GM19324 (cell line): ENCODE results near the gene MBD1.
A peak's percentile ranks its signal among the peaks of the same experiment; 100 is the strongest.
"Not testable (repeated sequence)": the region's sequence is repeated elsewhere in the genome, so short reads cannot be mapped to it uniquely, and the experiment has no call there.

Experiments used
- ATAC-seq: cut with Tn5 transposase; IDR thresholded peaks from one replicate; pipeline ENCODE4 v1.9.1; 2021; ENCODE audit warnings: mild to moderate bottlenecking, moderate library complexity; ENCODE audit not compliant: unreplicated experiment, low FRiP score

MBD1 gene

DNA sequence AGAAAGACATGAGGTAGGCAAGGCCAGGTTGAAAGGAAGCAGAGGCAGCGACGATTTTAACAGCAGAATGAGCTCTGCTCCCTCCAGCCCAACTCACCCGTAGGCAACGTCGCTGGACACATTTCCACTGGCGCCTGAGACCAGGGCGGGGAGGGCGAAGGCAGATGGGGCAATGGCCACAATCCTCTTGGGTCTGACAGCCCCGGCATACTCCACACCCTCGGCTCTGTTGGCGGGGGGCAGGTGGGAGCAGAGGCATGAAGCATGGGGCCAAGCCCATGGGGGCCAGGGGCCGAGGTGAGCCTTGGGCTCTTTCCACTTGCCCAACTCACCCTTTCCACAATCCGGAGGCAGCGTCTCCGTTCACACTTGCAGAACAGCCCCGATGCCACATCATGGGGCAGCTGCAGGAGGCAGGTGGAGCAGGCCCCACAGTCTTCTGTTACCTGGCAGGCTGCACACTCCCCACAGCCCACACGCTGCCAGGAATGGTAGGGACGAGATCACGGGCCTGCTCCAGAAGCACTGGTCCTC lies 5.8 kb downstream of the MBD1 start:
- ATAC-seq, result no peak

DNA sequence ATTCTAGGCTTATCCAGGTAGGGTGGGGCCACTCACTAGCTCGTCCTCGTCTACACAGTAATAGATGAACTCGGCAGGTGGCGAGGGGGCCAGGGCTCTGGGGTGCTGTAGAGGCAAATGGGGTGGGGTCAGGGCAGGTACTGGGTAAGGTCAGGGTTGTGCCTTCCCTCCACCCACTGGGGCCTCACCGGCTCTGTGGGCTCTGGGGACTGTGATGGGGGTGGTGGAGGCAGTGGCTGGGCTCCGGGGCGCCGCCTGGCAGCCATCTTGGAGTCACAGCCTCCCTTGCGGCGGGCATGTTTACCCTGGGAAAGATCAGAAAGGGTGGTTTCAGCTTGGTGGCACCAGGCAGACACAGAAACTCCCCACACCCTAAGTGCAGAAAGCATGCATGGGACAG lies 6.4 kb downstream of the MBD1 start:
- no peak for ATAC-seq

DNA sequence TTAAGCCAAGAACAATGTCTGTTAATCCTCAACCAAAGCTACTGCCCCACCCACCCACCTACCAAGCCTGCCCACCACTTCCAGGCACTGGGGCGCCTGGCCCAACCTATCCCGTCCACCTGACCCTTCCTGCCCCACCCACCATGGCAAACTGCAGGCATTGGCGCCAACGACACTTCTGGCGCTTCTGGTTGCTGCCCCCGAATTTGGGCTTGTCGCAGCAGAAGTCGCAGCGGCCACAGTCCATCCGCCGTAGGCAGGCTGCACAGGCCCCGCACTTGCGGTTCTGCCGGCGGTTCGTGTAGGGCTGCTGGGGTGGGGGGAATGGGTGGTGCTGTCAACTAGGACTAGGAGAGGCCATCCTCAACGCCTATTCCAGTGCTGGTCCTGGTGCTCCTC lies 7.3 kb downstream of the MBD1 start:
- ATAC-seq, result no peak

DNA sequence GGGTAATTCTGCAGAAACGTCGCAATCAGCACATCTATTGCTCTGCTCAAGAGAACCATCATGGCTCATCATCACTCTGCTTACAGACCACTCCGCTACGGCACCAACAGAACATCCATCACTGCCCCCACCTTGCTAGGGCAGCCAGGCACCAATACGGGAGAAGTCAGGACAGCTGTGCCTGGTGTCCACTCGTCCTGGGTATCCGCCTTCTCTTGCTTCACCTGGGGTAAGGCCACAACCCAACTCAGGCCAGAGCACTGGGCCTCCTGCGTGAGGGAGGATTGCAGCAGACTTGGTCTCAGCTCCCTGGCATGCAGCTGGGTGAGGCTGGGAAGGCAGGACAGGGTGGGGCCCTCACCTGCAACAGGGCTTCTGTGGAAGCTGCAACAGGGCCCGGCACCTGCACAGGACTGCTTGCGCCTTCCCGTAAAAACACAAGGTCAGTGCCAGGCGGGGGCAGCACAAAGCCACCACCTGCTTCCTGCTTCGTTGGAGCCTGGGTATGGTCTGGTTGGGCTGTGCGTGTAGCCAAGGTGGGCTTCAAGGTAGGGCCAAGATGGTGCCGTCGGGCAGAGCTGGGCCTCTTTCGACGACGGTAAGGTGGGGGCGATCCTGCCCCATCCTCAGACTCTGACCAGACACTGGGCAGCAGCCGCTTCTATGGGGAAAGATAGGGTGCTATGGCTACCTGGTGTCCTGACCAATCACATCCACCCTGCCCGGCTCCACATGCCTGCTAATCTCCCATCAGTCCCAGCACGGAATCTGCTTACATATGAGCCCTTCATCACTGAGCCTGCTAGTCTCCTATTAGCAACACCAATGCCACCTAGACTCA lies 7.9 kb downstream of the MBD1 start:
- no peak for ATAC-seq

DNA sequence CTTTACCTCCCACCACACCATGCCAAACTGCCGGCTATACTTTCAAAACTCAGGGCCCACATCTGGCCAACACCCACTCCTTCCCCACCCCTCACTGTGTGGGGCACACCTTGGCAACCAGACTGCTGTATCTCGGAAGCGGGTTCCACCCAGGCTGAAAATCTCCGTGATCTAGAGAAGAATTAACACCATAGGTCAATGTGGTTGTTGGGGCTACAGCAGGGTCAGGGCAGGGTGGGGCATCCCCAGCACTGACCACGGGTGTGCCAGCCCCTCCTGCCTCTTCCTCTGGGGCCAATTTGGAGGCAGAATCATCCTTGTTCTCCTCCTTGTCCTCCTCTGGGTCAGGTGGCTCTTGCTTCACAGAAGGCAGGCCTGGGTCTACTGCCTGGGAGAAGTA lies 8.8 kb downstream of the MBD1 start:
- ATAC-seq, result no peak

DNA sequence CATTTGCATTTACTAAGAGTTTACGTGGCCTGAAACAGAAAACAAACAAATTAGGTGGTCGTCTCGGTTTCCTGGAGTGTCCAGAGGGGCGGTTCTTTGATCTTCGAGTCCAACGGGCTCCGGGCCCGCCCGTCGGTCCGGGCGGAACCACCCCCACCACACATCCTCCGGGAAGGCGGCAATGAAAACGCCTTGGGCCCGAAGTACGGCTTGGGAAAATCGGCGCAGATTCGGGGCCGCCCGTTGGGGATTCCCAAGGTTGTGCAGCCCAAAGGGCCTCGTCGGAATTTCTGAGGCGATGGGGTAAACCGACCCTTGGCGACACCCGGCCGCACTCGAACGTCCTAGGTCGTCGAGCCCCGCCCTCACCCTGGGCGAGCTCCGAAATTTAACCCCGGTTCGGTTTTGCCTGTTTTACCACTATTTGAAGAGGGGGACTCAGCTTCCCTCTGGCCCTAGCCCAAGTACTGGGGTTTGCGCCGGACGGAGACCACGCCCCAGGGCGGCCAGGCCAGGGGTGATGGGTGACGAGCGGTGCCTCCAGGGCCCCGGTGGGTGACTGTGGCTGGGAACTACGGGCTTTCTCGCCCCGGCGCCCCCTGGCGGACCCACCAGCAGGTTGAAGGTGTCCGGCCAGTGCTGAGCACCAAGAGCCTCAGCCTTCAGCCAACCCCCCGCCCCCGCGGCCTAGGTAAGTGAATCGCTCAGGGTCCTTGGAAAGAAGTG lies 13.1 kb downstream of the MBD1 start:
- peak; percentile 72 for ATAC-seq

DNA sequence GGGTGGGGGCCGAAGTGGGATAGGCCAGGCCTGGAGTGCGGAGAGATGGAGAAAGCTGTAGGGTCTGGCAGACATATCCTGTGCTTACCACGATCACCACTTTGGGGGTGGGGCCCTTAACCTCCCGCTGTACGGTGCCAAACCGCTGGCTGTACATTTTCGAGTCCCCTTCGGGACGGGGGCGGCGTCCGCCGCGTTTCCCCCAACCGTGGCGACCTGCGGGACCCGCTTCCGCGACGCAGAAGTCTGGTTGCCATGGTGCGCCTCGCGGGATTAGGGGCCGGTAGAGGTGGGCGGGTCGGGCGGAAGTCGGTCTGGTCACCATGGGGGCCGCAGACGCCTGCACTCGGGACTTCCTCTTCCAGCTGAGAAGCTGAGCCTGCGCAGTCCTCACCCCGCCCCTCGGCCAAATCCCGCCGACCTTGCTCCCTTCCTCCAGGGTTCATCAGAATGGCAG lies 15.0 kb downstream of the MBD1 start, which contains the start of gene CFAP53:
CFAP53 (minus strand) TSS at position 248 of the 457 bp plus-strand sequence; CDS start at position 157, 91 bp downstream.
- ATAC-seq, result peak; percentile 80

DNA sequence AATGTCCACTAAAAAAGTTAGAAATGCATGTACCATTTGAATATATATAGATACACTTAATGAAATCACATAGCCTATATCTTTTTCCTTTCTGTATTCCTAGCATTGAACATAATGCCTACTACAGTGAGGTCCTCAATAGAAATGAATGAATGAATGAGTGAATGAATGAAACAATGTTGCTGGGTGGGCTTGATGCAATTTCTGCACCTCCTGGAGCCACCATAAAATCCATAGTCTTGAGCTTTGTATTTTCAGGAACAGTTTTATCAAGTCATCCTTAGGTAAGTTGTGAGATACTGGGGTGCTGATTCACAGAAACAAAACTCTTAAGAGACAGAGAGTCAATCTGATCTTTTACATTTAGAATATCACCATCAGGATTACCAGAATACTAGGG lies 18.3 kb downstream of the MBD1 start:
- no peak for ATAC-seq

DNA sequence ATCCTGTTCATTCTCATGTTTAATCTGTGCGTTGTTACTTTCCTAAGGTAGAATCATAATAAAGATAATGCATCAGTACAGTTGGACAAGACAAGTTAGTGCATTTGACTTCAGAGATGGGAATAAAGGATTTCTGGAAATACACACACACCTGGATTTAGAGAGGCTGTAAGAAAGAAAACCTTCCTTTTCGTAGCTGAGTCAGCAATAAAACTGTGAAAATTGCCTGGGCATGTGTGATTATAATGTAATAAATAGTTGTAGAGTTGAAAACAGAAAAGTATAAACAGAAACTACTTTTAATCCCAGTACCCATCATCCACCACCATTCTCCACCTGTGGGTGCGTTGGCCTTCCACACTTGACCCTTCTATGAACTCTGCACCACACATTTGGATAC lies 30.4 kb downstream of the MBD1 start:
- no peak for ATAC-seq

DNA sequence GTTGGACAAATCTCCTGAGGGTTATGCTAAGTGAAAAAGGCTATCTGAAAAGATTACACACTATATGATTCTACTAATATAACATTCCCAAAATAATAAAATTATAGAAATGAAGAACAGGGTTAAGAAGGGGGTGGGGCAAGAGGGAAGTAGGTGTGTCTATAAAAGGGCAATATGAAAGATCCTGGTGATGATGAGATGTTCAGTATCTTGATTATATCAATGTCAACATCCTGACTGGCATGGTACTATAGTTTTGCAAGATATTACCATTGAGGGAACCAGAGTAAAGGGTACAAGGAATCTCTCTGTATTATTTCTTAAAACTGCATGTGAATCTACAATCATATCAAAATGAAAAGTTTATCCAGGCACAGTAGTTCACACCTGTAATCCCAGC lies 31.7 kb downstream of the MBD1 start:
- ATAC-seq, result no peak

DNA sequence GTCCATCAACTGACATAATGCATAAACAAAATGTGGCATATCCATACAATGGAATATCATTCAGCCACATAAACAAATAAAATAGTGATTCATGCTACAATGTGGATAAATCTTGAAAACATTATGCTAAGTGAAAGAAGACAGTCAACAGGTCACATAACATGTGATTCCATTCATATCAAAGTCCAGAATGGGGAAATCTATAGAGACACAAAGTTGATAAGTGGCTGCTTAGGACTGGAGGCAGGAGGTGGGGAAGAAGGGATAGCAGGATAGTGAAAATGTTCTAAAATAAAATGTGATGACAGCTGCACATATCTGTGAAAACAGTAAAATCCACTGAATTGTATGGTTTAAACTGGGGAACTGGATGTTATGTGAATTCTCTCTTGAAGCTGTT lies 33.8 kb downstream of the MBD1 start:
- no peak for ATAC-seq

DNA sequence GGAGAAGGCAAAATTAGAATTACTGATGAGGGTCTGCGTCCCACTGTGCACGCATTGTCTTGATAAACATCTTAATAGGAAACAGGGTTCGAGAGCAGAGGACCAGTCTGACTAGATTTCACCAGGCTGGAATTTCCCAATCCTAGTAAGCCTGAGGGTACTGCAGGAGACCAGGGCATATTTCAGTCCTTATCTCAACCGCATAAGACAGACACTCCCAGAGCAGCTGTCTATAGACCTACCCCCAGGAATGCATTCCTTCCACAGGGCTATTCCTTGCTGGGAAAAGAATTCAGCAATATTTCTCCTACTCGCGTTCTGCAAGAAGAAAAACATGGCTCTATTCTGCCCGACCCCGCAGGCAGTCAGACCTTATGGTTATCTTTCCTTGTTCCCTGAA lies 39.6 kb downstream of the MBD1 start:
- ATAC-seq, result not testable (repeated sequence)

DNA sequence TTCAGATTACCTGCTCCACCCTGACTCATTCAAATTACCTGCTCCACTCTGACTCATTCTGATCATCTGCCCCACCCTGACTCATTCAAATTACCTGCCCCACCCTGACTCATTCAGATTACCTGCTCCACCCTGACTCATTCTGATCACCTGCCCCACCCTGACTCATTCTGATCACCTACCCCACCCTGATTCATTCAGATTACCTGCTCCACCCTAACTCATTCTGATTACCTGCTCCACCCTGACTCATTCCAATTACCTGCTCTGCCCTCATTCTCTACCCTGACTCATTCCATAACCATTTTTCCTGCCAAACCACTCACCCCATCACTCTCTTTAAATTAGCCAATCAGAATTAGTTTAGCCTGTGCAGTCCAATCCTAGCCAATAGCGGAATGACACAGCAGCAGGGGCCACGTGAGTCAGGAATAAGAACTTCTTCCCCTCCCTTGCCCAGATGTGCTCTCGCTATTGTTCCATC lies 41.2 kb downstream of the MBD1 start:
- no peak for ATAC-seq

DNA sequence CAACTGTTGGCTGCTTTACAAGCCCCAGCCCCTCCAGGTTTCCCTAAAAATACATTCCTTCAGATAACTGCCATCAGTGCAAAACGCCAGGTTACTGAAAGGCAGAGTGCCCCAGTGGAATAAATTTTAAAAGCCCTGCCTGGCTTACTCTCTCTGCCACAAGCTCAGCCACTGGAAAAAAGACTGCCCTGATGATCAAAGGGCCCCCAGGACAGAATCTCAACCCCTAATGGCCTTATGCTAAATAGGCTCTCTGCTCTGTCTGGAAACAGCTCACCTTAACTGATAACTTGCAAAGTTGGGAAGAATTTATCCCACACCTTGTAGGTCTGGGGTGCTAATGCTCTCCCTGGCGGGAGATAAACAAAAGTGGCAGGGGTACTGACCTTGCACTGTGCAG lies 48.9 kb downstream of the MBD1 start:
- no peak for ATAC-seq

DNA sequence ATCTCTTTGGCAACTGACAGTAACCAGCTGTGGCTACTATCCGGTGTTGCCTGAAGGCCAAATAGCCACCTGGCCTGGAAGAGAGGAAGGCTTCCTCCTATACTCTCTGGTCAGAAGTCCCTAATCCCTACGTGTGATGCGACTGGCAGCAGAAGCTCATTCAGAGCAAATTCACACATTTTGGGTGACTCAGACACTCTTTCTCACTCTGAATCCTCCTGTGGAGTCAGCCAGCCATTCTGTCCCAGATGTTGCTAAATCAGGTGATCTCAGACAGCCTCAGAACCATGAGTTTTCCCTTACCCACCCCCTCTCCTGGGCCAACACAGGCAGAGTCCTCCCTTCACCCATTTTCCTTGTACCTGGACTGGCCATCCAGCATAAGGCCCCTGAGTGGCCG lies 49.7 kb downstream of the MBD1 start:
- ATAC-seq, result no peak

DNA sequence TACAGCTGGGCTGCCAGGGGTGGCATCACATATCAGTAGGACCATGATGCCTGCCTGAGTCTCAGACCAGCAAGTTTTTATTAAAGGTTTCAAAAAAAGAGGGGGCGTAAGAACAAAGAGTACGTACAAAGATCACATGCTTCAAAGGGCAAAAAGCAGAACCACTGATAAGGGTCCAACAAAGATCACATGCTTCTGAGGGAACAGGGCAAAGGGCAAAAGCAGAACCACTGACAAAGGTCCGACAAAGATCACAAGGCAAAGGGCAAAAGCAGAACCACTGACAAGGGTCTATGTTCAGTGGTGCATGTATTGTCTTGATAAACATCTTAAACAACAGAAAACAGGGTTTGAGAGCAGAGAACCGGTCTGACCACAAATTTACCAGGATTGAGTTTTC lies 61.1 kb downstream of the MBD1 start:
- not testable (repeated sequence) for ATAC-seq
